DOHH2 (cell line): ENCODE results near the gene ADPRM.

ENCODE experiments used
- H3F3A ChIP-seq: fragments of 200-600 bp; sonication (generic), shearing (Covaris generic); 2 replicates; pipeline ENCODE4 v1.6.0; 2016; ENCODE audit warnings: antibody characterized with exemption, mild to moderate bottlenecking; ENCODE audit not compliant: control insufficient read depth, insufficient read depth
- H3K27ac ChIP-seq: fragments of 200-600 bp; sonication (generic); 2 replicates; pipeline ENCODE4 v1.5.1; 2014; ENCODE audit warnings: low read depth, mild to moderate bottlenecking, low read length, moderate library complexity
- H3K27me3 ChIP-seq: fragments of 200-600 bp; sonication (generic); 2 replicates; pipeline ENCODE4 v1.6.1; 2014; ENCODE audit warnings: mild to moderate bottlenecking, low read length, mixed read lengths; ENCODE audit not compliant: control insufficient read depth
- H3K36me3 ChIP-seq: fragments of 200-600 bp; sonication (generic); 2 replicates; pipeline ENCODE4 v1.6.1; 2014; ENCODE audit warnings: mild to moderate bottlenecking, low read length, moderate library complexity, mixed read lengths; ENCODE audit not compliant: control insufficient read depth
- H3K4me1 ChIP-seq: fragments of 200-600 bp; sonication (generic); 2 replicates; pipeline ENCODE4 v1.6.1; 2014; ENCODE audit warnings: mild to moderate bottlenecking, low read length, mixed read lengths; ENCODE audit not compliant: control insufficient read depth
- H3K4me2 ChIP-seq: fragments of 200-600 bp; sonication (generic); 2 replicates; pipeline ENCODE4 v1.6.0; 2014; ENCODE audit warnings: mild to moderate bottlenecking, low read length, moderate library complexity
- H3K4me3 ChIP-seq: fragments of 200-600 bp; sonication (generic); 2 replicates; pipeline ENCODE4 v1.5.1; 2014; ENCODE audit warnings: mild to moderate bottlenecking, low read length, mixed read lengths
- H3K79me2 ChIP-seq: fragments of 200-600 bp; sonication (generic); 2 replicates; pipeline ENCODE4 v1.6.1; 2014; ENCODE audit warnings: mild to moderate bottlenecking, low read length, mixed read lengths; ENCODE audit not compliant: control insufficient read depth
- H3K9me2 ChIP-seq: fragments of 200-600 bp; sonication (generic); replicated peaks from 2 replicates; pipeline ENCODE4 v1.6.1; 2014; ENCODE audit warnings: mild to moderate bottlenecking, low read length, mixed read lengths; ENCODE audit not compliant: control insufficient read depth
- H3K9me3 ChIP-seq: fragments of 200-600 bp; sonication (generic); 2 replicates; pipeline ENCODE4 v1.6.1; 2014; ENCODE audit warnings: antibody characterized with exemption, low read length, mixed read lengths; ENCODE audit not compliant: control insufficient read depth, insufficient read depth
- H4K20me1 ChIP-seq: fragments of 200-600 bp; sonication (generic); 2 replicates; pipeline ENCODE4 v1.6.0; 2014; ENCODE audit warnings: low read depth, mild to moderate bottlenecking, antibody characterized with exemption, low read length, moderate library complexity; ENCODE audit not compliant: control insufficient read depth, insufficient read depth
- EZH2phosphoT487 ChIP-seq: fragments of 200-600 bp; sonication (generic); IDR thresholded peaks from 2 replicates; pipeline ENCODE4 v1.6.1; 2017; ENCODE audit warnings: borderline replicate concordance, mild to moderate bottlenecking, antibody characterized with exemption, low read length, moderate library complexity, mixed read lengths
- TF ChIP-seq, protein P1 (sequence below): fragments of 200-600 bp; sonication (generic); IDR thresholded peaks from one replicate; pipeline ENCODE4 v1.5.1; 2014; ENCODE audit warnings: antibody characterized with exemption, mild to moderate bottlenecking, low read depth, low read length; ENCODE audit not compliant: poor library complexity, severe bottlenecking

ADPRM gene

DNA sequence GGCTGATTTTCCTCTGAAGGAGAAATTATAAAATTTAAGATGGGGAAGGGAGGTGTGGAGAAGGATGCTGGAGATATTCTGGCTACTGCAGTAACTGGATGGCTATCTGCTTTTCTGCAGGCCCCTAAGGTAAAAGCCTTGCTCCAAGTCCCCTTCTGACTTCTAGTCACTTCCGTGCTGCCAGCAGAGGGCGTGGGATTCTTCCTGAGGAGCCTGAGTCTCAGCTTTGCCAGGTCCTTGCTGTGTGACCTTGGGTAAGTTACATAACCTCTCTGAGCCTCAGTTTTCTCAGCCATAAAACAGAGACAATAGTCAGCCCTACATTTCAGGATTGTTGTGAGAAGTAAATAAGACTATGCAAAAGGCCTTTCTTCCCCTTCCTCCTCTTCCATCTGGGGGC is 56.7 kb downstream of the ADPRM start:
- H3K4me1 ChIP-seq = no peaks in the 10 kb centered on the region
- H3K9me2 ChIP-seq = no peaks in the 10 kb centered on the region
- no peak overlapping the region for H3K4me2 ChIP-seq
- H3K79me2 ChIP-seq = no peaks in the 10 kb centered on the region
- TF ChIP-seq, protein P1, sequence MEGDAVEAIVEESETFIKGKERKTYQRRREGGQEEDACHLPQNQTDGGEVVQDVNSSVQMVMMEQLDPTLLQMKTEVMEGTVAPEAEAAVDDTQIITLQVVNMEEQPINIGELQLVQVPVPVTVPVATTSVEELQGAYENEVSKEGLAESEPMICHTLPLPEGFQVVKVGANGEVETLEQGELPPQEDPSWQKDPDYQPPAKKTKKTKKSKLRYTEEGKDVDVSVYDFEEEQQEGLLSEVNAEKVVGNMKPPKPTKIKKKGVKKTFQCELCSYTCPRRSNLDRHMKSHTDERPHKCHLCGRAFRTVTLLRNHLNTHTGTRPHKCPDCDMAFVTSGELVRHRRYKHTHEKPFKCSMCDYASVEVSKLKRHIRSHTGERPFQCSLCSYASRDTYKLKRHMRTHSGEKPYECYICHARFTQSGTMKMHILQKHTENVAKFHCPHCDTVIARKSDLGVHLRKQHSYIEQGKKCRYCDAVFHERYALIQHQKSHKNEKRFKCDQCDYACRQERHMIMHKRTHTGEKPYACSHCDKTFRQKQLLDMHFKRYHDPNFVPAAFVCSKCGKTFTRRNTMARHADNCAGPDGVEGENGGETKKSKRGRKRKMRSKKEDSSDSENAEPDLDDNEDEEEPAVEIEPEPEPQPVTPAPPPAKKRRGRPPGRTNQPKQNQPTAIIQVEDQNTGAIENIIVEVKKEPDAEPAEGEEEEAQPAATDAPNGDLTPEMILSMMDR = peak; percentile 53
- no peak for TF ChIP-seq EZH2phosphoT487
- no peak overlapping the region for H3K27ac ChIP-seq
- no peaks in the 10 kb centered on the region for H3K36me3 ChIP-seq
- H3F3A ChIP-seq = no peaks in the 10 kb centered on the region
- H3K9me3 ChIP-seq = no peaks in the 10 kb centered on the region
- no peaks in the 10 kb centered on the region for H3K27me3 ChIP-seq
- H3K4me3 ChIP-seq = no peak overlapping the region
- no peaks in the 10 kb centered on the region for H4K20me1 ChIP-seq

DNA sequence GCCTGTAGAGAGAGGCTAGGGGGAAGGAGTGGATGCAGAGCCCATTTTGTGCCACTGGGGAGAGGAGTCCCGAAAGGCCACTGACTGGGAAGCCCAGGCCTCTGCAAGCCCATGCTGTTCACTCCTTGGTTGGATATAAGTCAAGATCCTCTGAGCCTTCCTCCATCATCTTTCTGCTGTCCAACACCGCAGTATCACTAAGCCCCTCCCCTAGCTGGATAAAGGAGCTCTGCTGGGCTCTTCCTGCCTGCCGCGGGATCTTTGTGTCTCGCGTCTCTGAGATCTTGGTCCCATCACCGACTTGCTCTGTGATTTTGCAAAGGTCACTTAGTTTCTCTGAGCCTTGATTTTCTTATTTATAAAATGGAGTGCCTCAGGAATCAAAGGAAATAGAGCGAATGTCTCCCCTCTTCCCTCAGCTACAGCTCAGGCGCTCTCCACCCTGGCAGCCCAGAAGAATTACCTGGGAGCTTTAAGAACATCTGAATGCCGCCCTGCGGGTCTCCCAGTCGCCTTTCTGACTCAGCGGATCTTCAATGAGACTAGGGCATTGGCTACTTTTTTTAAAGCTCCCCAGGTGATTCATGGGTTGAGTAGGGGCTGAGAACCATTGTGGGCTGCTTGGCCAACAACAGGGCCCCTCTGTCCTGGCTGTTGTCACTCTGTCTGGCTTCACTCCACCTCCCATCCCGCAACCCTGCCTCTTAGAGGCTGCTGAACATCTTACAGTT is 57.6 kb downstream of the ADPRM start:
- no peak for TF ChIP-seq EZH2phosphoT487
- TF ChIP-seq, protein P1 = no peak
- Histone ChIP-seq H3K9me2 (no peaks in the 10 kb centered on the region), H4K20me1 (no peaks in the 10 kb centered on the region), H3K27me3 (no peaks in the 10 kb centered on the region), H3K27ac (no peak overlapping the region), H3K79me2 (no peaks in the 10 kb centered on the region), H3K9me3 (no peaks in the 10 kb centered on the region), H3K4me3 (no peak overlapping the region), H3K4me2 (no peak overlapping the region), H3K36me3 (no peaks in the 10 kb centered on the region), H3K4me1 (no peaks in the 10 kb centered on the region), H3F3A (no peaks in the 10 kb centered on the region)

DNA sequence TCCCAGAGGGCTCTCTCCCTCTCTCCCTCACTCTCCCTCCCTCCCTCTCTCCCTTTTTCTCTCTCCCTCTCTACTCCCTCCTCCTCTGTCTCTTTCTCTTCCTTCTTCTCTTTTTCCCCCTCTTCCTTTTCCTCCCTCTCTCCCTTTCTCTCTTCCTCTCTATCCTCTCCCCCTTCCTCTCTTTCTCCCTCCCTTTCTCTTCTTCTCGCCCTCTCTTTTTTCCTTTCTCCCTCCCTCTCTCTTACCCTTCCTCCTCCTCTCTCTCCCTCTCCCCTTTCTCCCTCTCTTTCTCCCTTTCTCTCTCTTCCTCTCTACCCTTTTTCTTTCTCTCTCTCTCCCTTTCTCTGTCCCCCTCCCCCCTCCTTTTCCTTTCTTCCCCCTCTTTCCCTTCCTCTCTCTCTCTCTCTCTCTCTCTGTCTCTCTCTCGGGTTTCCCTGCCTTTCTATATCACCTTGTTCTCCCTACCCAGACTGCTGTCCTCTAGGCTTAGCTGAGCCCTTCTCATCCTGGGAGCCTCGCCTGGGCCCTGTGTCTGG is 58.3 kb downstream of the ADPRM start:
- H3K36me3 ChIP-seq = no peaks in the 10 kb centered on the region
- no peak overlapping the region for H3K4me3 ChIP-seq
- H3K27me3 ChIP-seq = no peaks in the 10 kb centered on the region
- no peaks in the 10 kb centered on the region for H3K9me3 ChIP-seq
- H3K4me2 ChIP-seq = no peak overlapping the region
- no peaks in the 10 kb centered on the region for H3K4me1 ChIP-seq
- TF ChIP-seq EZH2phosphoT487 = no peak
- TF ChIP-seq, protein P1 = no peak
- H3K79me2 ChIP-seq = no peaks in the 10 kb centered on the region
- H3K9me2 ChIP-seq = no peaks in the 10 kb centered on the region
- H3K27ac ChIP-seq = no peak overlapping the region
- no peaks in the 10 kb centered on the region for H4K20me1 ChIP-seq
- no peaks in the 10 kb centered on the region for H3F3A ChIP-seq
